Endodermal cell (in vitro differentiated cells): ENCODE measurements around the gene VAC14. TPM values are rescaled to one million over a fixed set of nuclear protein-coding genes. Genes with fewer than 3 reads are reported as not detected.

ENCODE experiments used
- DNase-seq: peaks from one replicate; pipeline ENCODE4 v3.0.0-alpha.2; 2017
- H3K27ac ChIP-seq: 2 replicates; pipeline ENCODE4 v1.5.1; 2013; ENCODE audit warnings: mild to moderate bottlenecking, low read depth, low read length, moderate library complexity
- H3K27me3 ChIP-seq: 2 replicates; pipeline ENCODE4 v1.6.1; 2013; ENCODE audit warnings: mild to moderate bottlenecking, low read length, moderate library complexity; ENCODE audit not compliant: insufficient read depth, control insufficient read depth, poor library complexity, severe bottlenecking
- H3K36me3 ChIP-seq: 2 replicates; pipeline ENCODE4 v1.7.0; 2013; ENCODE audit warnings: mild to moderate bottlenecking, low read length, moderate library complexity; ENCODE audit not compliant: control insufficient read depth, insufficient read depth
- H3K4me1 ChIP-seq: one replicate; pipeline ENCODE4 v1.7.0; 2013; ENCODE audit warnings: low read length; ENCODE audit not compliant: control insufficient read depth, insufficient read depth
- H3K4me3 ChIP-seq: 2 replicates; pipeline ENCODE4 v1.5.1; 2013; ENCODE audit warnings: mild to moderate bottlenecking, low read length, moderate library complexity
- H3K9ac ChIP-seq: 2 replicates; pipeline ENCODE4 v1.6.1; 2013; ENCODE audit warnings: mild to moderate bottlenecking, low read length, moderate library complexity; ENCODE audit not compliant: poor library complexity, severe bottlenecking; ENCODE audit errors: extremely low read depth
- H3K9me3 ChIP-seq: 2 replicates; pipeline ENCODE4 v1.6.1; 2013; ENCODE audit warnings: mild to moderate bottlenecking, low read length, moderate library complexity; ENCODE audit not compliant: control insufficient read depth
- H3K27ac Mint-ChIP-seq: 2 replicates; pipeline ENCODE4 v1.8.0; 2020; ENCODE audit warnings: mixed read lengths
- H3K27me3 Mint-ChIP-seq: 2 replicates; pipeline ENCODE4 v1.8.0; 2021; ENCODE audit warnings: mild to moderate bottlenecking, mixed read lengths; ENCODE audit not compliant: insufficient read depth
- H3K36me3 Mint-ChIP-seq: 2 replicates; pipeline ENCODE4 v1.8.0; 2020; ENCODE audit warnings: low read depth, mixed read lengths
- H3K4me1 Mint-ChIP-seq: 2 replicates; pipeline ENCODE4 v1.8.0; 2020; ENCODE audit warnings: mixed read lengths
- H3K4me3 Mint-ChIP-seq: 2 replicates; pipeline ENCODE4 v1.8.0; 2020; ENCODE audit warnings: mild to moderate bottlenecking, moderate library complexity, mixed read lengths
- H3K9me3 Mint-ChIP-seq: 2 replicates; pipeline ENCODE4 v1.8.0; 2020; ENCODE audit warnings: mild to moderate bottlenecking, mixed read lengths
- CTCF ChIP-seq: fragments of 200-600 bp; sonication (generic); conservative IDR thresholded peaks from 2 replicates; pipeline ENCODE4 v1.5.0; 2021; ENCODE audit warnings: antibody characterized with exemption, mild to moderate bottlenecking
- WGBS, 2 experiments: methylation state at CpG; one replicate each; pipeline versions ENCODE4 v1.1.5 to v1.1.7; 2013; ENCODE audit warnings: missing lambda C conversion rate in 2 of 2, mixed read lengths in 1 of 2; ENCODE audit not compliant: insufficient coverage in 1 of 2, insufficient read length in 1 of 2; 5-methylcytosine and 5-hydroxymethylcytosine counted together
- total RNA-seq, 2 donors: library from RNA; stranded (reverse); fragmentation: NEBNext Ultra II Directional in 1 of 2; extraction: Animal tissue kit (Norgen Biotek cat#: 25700) in 1 of 2; gene quantifications; 2 replicates in 1 of 2; 3 replicates in 1 of 2; pipeline ENCODE4 v1.2.1, GENCODE V29; 2021

The VAC14 gene
- total RNA-seq, 2 donors from 2014 or later, result 47.5 to 48.7 TPM

DNA sequence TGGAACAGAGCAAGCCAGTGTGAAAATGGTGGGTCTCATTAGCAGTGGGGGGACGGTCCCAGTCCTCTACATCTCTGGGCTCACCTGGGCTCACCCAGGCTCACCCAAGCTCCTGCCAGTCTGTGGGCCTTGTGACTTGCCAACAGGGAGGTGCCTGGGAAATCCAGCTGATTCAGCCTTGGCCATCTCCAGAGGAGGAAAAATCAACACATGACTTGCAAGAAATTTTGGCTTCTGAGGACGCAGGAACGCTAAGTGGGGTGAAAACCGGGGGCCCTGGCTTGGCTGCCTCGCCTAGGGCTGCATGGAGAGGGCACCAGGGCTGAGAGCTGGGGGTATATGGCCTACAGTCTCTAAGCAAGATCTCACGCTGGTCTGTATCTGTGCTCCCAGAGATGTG is 47.7 kb downstream of the VAC14 start:
- Histone ChIP-seq H3K9me3 (no peaks in the 10 kb centered on the region), H3K9ac (no peak overlapping the region), H3K4me1 (no peaks in the 10 kb centered on the region), H3K36me3 (peaks cover 5% of the 10 kb centered on the region), H3K4me3 (no peak overlapping the region), H3K27me3 (no peaks in the 10 kb centered on the region), H3K27ac (no peak overlapping the region)
- no peak for DNase-seq
- WGBS, 2 experiments, result 94 to 100% methylated on average over 6 of the region's 6 CpGs
- Mint-ChIP-seq H3K9me3 (no peaks in the 10 kb centered on the region), H3K27ac (no peak overlapping the region), H3K36me3 (peaks cover 11% of the 10 kb centered on the region), H3K4me1 (peaks cover 7% of the 10 kb centered on the region), H3K27me3 (no peaks in the 10 kb centered on the region), H3K4me3 (no peak overlapping the region)
- TF ChIP-seq CTCF, result no peak

GRCh38 chr16:70752426-70752825 is 48.5 kb downstream of the VAC14 start:
- Mint-ChIP-seq H3K27ac (peak overlapping the region; percentile 47), H3K4me1 (peaks cover 7% of the 10 kb centered on the region), H3K9me3 (no peaks in the 10 kb centered on the region), H3K27me3 (no peaks in the 10 kb centered on the region), H3K36me3 (peaks cover 8% of the 10 kb centered on the region), H3K4me3 (no peak overlapping the region)
- H3K9me3 ChIP-seq, result no peaks in the 10 kb centered on the region
- no peak for DNase-seq
- no peak for TF ChIP-seq CTCF
- no peak overlapping the region for H3K9ac ChIP-seq
- peaks cover 5% of the 10 kb centered on the region for H3K36me3 ChIP-seq
- no peaks in the 10 kb centered on the region for H3K4me1 ChIP-seq
- H3K27ac ChIP-seq, result no peak overlapping the region
- WGBS, 2 experiments, result 93 to 98% methylated on average over 10 of the region's 10 CpGs
- H3K4me3 ChIP-seq, result no peak overlapping the region
- no peaks in the 10 kb centered on the region for H3K27me3 ChIP-seq

DNA sequence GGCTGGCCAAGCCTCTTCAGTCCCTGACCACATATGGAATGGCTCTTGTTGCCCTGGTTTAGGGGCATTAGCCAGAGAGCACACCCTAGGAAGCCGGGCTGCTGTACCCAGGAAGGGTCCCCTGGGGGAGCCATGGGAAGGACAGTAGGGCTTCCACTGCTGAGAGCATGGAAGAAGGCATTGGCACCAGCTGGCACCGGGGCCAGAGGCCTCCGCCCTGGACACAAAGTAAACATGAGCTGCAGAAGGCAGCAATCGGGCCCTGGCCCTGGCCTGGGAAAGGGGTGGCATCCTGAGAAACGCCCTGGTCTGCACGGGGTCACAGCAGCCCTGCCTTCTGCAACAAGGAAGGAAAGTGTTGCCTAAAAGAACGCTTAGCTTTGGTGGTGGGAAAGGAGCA is 49.4 kb downstream of the VAC14 start:
- no peak for DNase-seq
- Mint-ChIP-seq H3K27ac (no peak overlapping the region), H3K27me3 (no peaks in the 10 kb centered on the region), H3K4me3 (no peak overlapping the region), H3K9me3 (no peaks in the 10 kb centered on the region), H3K4me1 (peaks cover 8% of the 10 kb centered on the region), H3K36me3 (peaks cover 3% of the 10 kb centered on the region)
- no peaks in the 10 kb centered on the region for H3K9me3 ChIP-seq
- no peaks in the 10 kb centered on the region for H3K4me1 ChIP-seq
- no peak for TF ChIP-seq CTCF
- H3K36me3 ChIP-seq, result peaks cover 3% of the 10 kb centered on the region
- no peaks in the 10 kb centered on the region for H3K27me3 ChIP-seq
- WGBS, 2 experiments, result 87 to 92% methylated on average over 5 to 7 of the region's 7 CpGs
- H3K27ac ChIP-seq, result no peak overlapping the region
- H3K9ac ChIP-seq, result no peak overlapping the region
- H3K4me3 ChIP-seq, result no peak overlapping the region
